Measurements from ENCODE around the gene PROM2. TPM values are rescaled to one million over a fixed set of nuclear protein-coding genes. Genes with fewer than 3 reads are reported as not detected.

Gene PROM2
- total RNA-seq, 1 donor from 2014 or later, result 1.7 TPM

GRCh38 chr2:95301876-95302641, 27.8 kb downstream of the PROM2 start:
- TF ChIP-seq CTCF (IDR thresholded peaks at IDR 0.05), result no peak

DNA sequence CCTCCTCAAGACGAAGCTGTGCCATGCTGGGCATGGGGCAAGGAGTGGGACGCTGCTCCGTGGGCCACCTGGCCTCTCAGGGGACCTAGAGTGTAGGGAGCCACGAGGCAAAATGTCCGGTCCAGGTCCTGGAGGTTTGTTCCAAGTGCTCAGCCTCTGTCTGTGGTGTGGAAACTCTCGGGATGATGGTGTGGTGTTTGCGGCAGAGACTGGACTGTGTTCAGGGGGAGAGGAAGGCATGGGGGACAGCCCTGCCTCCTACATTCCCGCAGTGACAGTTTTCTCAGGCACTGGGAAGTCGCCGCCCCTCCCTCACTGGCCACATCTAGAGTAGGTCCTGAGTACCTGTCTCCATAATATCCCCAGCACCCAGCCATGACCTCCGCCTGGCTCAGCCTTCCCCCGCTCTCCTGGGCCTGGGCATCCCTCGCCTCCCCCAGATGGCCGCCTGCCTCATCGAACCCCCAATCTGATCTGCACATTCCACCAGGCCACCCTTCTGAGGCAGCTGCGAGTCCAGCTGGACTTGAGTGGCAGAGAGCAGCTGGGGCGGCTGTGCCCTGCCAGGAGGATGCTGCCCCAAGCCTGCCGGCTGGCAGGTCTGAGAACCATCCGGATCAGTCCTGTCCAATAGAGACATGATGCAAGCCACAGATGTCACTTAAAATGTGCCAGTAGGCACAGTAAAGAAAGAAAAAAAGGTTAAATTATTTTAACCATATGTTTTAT, 29.1 kb downstream of the PROM2 start:
- Mint-ChIP-seq H3K27ac (ENCODE audit: unreplicated experiment) (no peak overlapping the region), H3K36me3 (ENCODE audit: low read depth) (no peaks in the 10 kb centered on the region), H3K27me3 (ENCODE audit: low read depth) (peaks cover 23% of the 10 kb centered on the region), H3K9me3 (ENCODE audit: low read depth) (no peaks in the 10 kb centered on the region), H3K4me1 (ENCODE audit: low read depth) (no peaks in the 10 kb centered on the region), H3K4me3 (ENCODE audit: unreplicated experiment) (no peak overlapping the region)
- DNase-seq (ENCODE audit: low spot score), result no peak
- TF ChIP-seq CTCF (IDR thresholded peaks at IDR 0.05), result no peak

More at GRCh38 chr2:95301876-95302641, 27.8 kb downstream of the PROM2 start:
- no peak overlapping the region for H3K27ac Mint-ChIP-seq (ENCODE audit: unreplicated experiment)
- H3K36me3 Mint-ChIP-seq (ENCODE audit: low read depth), result no peaks in the 10 kb centered on the region
- no peak overlapping the region for H3K4me3 Mint-ChIP-seq (ENCODE audit: unreplicated experiment)
- DNase-seq (ENCODE audit: low spot score), result no peak
- H3K4me1 Mint-ChIP-seq (ENCODE audit: low read depth), result no peaks in the 10 kb centered on the region
- peaks cover 26% of the 10 kb centered on the region for H3K27me3 Mint-ChIP-seq (ENCODE audit: low read depth)
- H3K9me3 Mint-ChIP-seq (ENCODE audit: low read depth), result no peaks in the 10 kb centered on the region

GRCh38 chr2:95305380-95306061, 31.3 kb downstream of the PROM2 start:
- no peak for TF ChIP-seq CTCF (IDR thresholded peaks at IDR 0.05)
- H3K4me1 Mint-ChIP-seq (ENCODE audit: low read depth), result no peaks in the 10 kb centered on the region
- no peak overlapping the region for H3K4me3 Mint-ChIP-seq (ENCODE audit: unreplicated experiment)
- peaks cover 12% of the 10 kb centered on the region for H3K27me3 Mint-ChIP-seq (ENCODE audit: low read depth)
- no peaks in the 10 kb centered on the region for H3K9me3 Mint-ChIP-seq (ENCODE audit: low read depth)
- no peak for DNase-seq (ENCODE audit: low spot score)
- H3K27ac Mint-ChIP-seq (ENCODE audit: unreplicated experiment), result no peak overlapping the region
- H3K36me3 Mint-ChIP-seq (ENCODE audit: low read depth), result no peaks in the 10 kb centered on the region

DNA sequence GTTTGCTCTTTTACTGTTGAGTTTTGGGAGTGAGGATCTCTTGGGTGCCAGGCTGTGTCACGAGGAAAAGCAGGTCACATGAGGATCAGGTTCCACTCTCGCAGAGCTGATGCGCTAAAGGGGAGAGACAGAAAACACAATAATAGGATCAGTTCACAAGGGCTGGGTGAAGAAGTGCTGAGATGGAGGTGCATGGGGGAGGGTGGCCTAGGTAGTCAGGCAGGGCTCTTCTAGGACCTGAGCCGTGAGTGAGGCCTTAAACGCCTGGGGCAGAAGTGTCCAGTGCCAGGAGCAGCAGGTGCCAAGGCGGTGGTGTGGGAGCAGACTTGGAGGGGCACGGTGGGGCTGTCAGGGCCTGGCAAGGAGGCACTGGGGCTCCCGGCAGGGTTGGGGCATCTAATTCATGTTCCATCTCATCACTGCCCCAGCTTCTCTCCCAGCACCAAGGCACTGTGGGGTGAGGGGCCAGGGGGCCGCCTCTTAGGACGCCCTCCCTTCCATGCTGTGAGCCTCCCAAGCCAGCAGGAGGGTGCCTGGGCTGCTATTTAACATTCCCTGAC, 32.2 kb downstream of the PROM2 start:
- TF ChIP-seq CTCF (IDR thresholded peaks at IDR 0.05), result no peak
- H3K36me3 Mint-ChIP-seq (ENCODE audit: low read depth), result no peaks in the 10 kb centered on the region
- H3K27me3 Mint-ChIP-seq (ENCODE audit: low read depth), result peaks cover 14% of the 10 kb centered on the region
- no peak overlapping the region for H3K4me3 Mint-ChIP-seq (ENCODE audit: unreplicated experiment)
- no peak for DNase-seq (ENCODE audit: low spot score)
- H3K4me1 Mint-ChIP-seq (ENCODE audit: low read depth), result no peaks in the 10 kb centered on the region
- no peaks in the 10 kb centered on the region for H3K9me3 Mint-ChIP-seq (ENCODE audit: low read depth)
- no peak overlapping the region for H3K27ac Mint-ChIP-seq (ENCODE audit: unreplicated experiment)

DNA sequence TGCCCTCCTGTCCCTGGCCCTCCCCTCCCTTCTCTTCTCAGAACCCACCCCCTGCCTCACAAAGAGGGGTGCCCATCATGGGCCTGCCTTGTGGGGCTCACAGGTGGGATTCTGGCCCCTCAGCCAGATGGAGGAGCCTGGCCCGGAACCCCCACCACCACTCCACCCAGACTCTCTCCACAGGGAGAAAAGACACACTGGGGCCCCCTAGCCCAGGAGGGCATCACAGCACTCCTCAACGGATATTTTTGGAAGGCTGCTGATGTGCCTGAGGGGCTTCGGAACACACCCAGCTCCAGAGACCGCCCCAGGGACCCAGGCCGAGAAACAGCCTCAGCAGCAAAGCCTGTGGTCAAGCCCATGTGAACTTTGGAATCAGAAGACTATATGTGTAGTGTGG, 32.8 kb downstream of the PROM2 start:
- no peaks in the 10 kb centered on the region for H3K9me3 Mint-ChIP-seq (ENCODE audit: low read depth)
- peaks cover 14% of the 10 kb centered on the region for H3K27me3 Mint-ChIP-seq (ENCODE audit: low read depth)
- no peak for TF ChIP-seq CTCF (IDR thresholded peaks at IDR 0.05)
- no peaks in the 10 kb centered on the region for H3K4me1 Mint-ChIP-seq (ENCODE audit: low read depth)
- H3K4me3 Mint-ChIP-seq (ENCODE audit: unreplicated experiment), result no peak overlapping the region
- H3K36me3 Mint-ChIP-seq (ENCODE audit: low read depth), result no peaks in the 10 kb centered on the region
- no peak for DNase-seq (ENCODE audit: low spot score)
- no peak overlapping the region for H3K27ac Mint-ChIP-seq (ENCODE audit: unreplicated experiment)

Data from chondrocyte (in vitro differentiated cells).